SHP77 treated with DMSO at 0.1 percent for 48 hours (cell line): ENCODE results near the gene ZNF429.
A peak's percentile ranks its signal among the peaks of the same experiment; 100 is the strongest.
"Not testable (repeated sequence)": the region's sequence is repeated elsewhere in the genome, so short reads cannot be mapped to it uniquely, and the experiment has no call there.

Experiments
- DNase-seq: peaks from one replicate; lab custom pipeline; 2025; lab: John Stamatoyannopoulos, UW

ZNF429 gene

GRCh38 chr19:21505459-21506451 is at the start of gene ZNF429:
Gene ZNF429 (plus strand): TSS chr19:21505602. CDS start chr19:21505772, 170 bp downstream.
- DNase-seq: peak; percentile 82

- no peak for DNase-seq
Measured at GRCh38 chr19:21460686-21461085, 44.7 kb upstream of the ZNF429 start.

GRCh38 chr19:21462540-21462939 is 42.9 kb upstream of the ZNF429 start:
- DNase-seq: no peak

- DNase-seq: no peak
Measured at GRCh38 chr19:21463449-21464105, 41.8 kb upstream of the ZNF429 start.

GRCh38 chr19:21466627-21467026 is 38.8 kb upstream of the ZNF429 start:
- DNase-seq: no peak

- no peak for DNase-seq
Measured at GRCh38 chr19:21468791-21469190, 36.6 kb upstream of the ZNF429 start.

GRCh38 chr19:21472507-21472906 is 32.9 kb upstream of the ZNF429 start:
- no peak for DNase-seq

GRCh38 chr19:21474671-21475181 is 30.7 kb upstream of the ZNF429 start:
- no peak for DNase-seq

GRCh38 chr19:21482361-21482760 is 23.0 kb upstream of the ZNF429 start:
- not testable (repeated sequence) for DNase-seq

GRCh38 chr19:21482863-21483276 is 22.5 kb upstream of the ZNF429 start:
- DNase-seq: no peak

- no peak for DNase-seq
Measured at GRCh38 chr19:21483589-21484170, 21.7 kb upstream of the ZNF429 start.

GRCh38 chr19:21484631-21485030 is 20.8 kb upstream of the ZNF429 start:
- DNase-seq: no peak

- DNase-seq: no peak
Measured at GRCh38 chr19:21485926-21486325, 19.5 kb upstream of the ZNF429 start.

- no peak for DNase-seq
Measured at GRCh38 chr19:21487969-21488368, 17.4 kb upstream of the ZNF429 start.

- DNase-seq: no peak
Measured at GRCh38 chr19:21491146-21491545, 14.3 kb upstream of the ZNF429 start.

- no peak for DNase-seq
Measured at GRCh38 chr19:21492947-21493906, 12.2 kb upstream of the ZNF429 start.

GRCh38 chr19:21496876-21497275 is 8.5 kb upstream of the ZNF429 start:
- no peak for DNase-seq

- DNase-seq: no peak
Measured at GRCh38 chr19:21498651-21499050, 6.8 kb upstream of the ZNF429 start.

GRCh38 chr19:21508198-21508597 is 2.8 kb downstream of the ZNF429 start:
- DNase-seq: no peak

GRCh38 chr19:21511058-21511457 is 5.7 kb downstream of the ZNF429 start:
- DNase-seq: not testable (repeated sequence)

GRCh38 chr19:21512609-21513008 is 7.2 kb downstream of the ZNF429 start:
- DNase-seq: not testable (repeated sequence)
